Immature natural killer cell (primary cell): ENCODE data around the gene CFAP99. TPM values are rescaled to one million over a fixed set of nuclear protein-coding genes. Genes with fewer than 3 reads are reported as not detected.
"Not testable (repeated sequence)": the region's sequence is repeated elsewhere in the genome, so short reads cannot be mapped to it uniquely, and the experiment has no call there.

Experiments used
- DNase-seq, 3 donors: peaks; one replicate each; pipeline ENCODE4 v3.0.0; 2022; ENCODE audit warnings: mixed read lengths in 1 of 3
- H3K27ac Mint-ChIP-seq, 6 donors: one replicate each; pipeline ENCODE4 v1.8.0; 2020; ENCODE audit warnings: mixed read lengths in 6 of 6, mild to moderate bottlenecking in 5 of 6, inconsistent platforms in 4 of 6, moderate library complexity in 3 of 6
- H3K27me3 Mint-ChIP-seq, 3 donors: one replicate each; pipeline ENCODE4 v1.8.0; 2020 to 2021; ENCODE audit warnings: low read depth in 3 of 3, mild to moderate bottlenecking in 3 of 3, mixed read lengths in 3 of 3, moderate library complexity in 3 of 3, inconsistent platforms in 1 of 3
- H3K36me3 Mint-ChIP-seq, 3 donors: one replicate each; pipeline ENCODE4 v1.8.0; 2020; ENCODE audit warnings: mixed read lengths in 3 of 3, inconsistent platforms in 2 of 3, mild to moderate bottlenecking in 2 of 3
- H3K4me1 Mint-ChIP-seq, 2 donors: one replicate each; pipeline ENCODE4 v1.8.0; 2020; ENCODE audit warnings: inconsistent platforms in 2 of 2, mild to moderate bottlenecking in 2 of 2, mixed read lengths in 2 of 2, moderate library complexity in 1 of 2
- H3K4me3 Mint-ChIP-seq, 5 donors: one replicate each; pipeline ENCODE4 v1.8.0; 2020; ENCODE audit warnings: mild to moderate bottlenecking in 5 of 5, mixed read lengths in 5 of 5, inconsistent platforms in 3 of 5, moderate library complexity in 3 of 5
- H3K9me3 Mint-ChIP-seq, 6 donors: one replicate each; pipeline ENCODE4 v1.8.0; 2020; ENCODE audit warnings: mild to moderate bottlenecking in 6 of 6, mixed read lengths in 6 of 6, inconsistent platforms in 4 of 6, moderate library complexity in 3 of 6
- polyA plus RNA-seq, 3 donors: library from polyadenylated mRNA; unstranded; fragments of 300-500 nt; fragmentation: Illumina TruSeq; gene quantifications; one replicate each; pipeline ENCODE4 v1.2.3, GENCODE V29; 2021

CFAP99 gene
- polyA plus RNA-seq: not detected

DNA sequence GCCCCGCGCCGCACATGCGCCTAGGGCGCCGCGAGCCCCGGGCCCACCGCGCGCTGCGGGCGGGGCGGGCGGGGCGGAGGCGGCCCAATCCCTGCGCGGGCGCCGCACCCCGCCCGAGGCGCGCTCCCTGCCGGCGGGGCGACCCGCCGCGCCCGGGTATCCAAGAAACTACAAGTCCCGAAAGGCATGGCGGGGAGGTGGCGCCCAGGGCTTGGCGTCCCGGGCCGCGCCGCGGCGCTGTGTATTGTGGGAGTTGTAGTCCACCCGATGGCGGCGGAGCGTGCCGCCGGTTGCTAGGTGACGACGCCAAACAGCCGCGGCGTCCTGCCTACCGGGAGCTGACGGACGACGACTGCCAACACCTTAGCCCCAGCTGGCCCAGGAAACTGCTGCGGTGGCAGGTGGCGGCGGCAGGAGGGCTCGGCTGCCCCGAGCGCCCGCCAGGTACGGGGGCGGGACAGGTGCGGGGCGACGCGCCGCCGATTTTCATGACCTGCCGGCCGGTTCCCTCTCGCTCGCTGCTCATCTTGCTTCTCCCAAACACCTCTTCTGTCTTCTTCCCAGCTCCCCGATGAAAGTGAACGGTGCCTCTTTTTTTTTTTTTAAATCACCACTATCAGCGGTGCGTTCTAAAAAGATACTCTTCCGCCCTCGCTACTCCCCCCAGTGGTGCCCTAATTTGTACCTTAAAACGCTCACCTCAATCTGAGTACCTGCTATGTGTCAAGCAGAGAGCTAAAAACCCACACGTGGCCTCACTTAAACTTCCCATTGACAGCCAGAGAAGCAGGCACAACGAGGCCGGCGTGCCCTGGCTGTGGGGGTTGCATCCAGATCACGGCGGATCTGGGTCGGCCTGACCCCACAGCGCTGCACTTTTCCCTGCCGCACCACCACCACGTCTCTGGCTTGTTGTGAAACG is at the start of gene CFAP99:
Gene CFAP99 (plus strand): TSS at position 306 of the 922 bp plus-strand sequence.
- H3K36me3 Mint-ChIP-seq: no peaks in the 10 kb centered on the region
- H3K27me3 Mint-ChIP-seq: peaks cover 20 to 50% (median 32%) of the 10 kb centered on the region in 3 donors
- H3K9me3 Mint-ChIP-seq: no peaks in the 10 kb centered on the region
- peak within 1 kb of the TSS; percentile 89 to 99 (median 94) for H3K4me3 Mint-ChIP-seq
- peaks cover 45 to 47% of the 10 kb centered on the region in 2 donors for H3K4me1 Mint-ChIP-seq
- DNase-seq: peak; percentile 94 to 95 (median 95)
- peak within 1 kb of the TSS; percentile 90 to 98 (median 95) for H3K27ac Mint-ChIP-seq

DNA sequence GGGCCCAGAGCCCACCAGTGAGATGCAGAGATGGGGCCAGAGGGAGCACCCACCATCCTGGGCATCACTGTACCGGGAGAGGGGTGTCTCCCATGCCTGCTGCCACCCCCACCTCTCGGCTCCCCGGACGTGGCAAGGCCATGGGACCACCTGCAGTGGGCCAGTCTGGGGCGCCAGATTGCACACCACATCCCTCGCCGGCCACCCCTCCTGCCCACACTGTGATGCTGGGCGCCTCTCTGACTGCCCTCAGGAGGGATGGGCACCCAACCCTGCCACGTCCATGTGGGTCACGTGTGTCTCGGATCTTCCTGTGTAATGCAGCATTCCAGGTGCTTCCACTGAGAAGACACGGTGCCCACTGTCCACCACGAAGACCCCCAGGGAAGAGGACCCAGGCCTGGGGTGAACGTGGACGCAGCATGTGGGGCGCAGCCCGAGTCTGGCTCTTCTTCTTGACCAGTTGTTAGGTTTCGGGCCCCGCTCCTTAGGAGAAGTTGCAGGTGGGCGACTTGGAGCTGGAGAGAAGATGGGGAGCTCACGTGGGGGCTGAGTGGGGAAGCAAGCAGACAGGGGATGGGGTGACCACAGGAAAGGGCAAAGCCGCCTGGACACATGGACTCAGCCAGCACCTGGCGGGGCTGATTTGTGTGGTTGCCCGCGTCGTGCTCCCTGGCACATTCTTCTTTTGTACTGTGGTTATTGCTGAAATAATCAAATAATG is 48.0 kb upstream of the CFAP99 start:
- no peak overlapping the region for H3K27ac Mint-ChIP-seq
- H3K27me3 Mint-ChIP-seq: peaks cover 0 to 4% (median 1%) of the 10 kb centered on the region in 3 donors
- no peak overlapping the region for H3K4me3 Mint-ChIP-seq

DNA sequence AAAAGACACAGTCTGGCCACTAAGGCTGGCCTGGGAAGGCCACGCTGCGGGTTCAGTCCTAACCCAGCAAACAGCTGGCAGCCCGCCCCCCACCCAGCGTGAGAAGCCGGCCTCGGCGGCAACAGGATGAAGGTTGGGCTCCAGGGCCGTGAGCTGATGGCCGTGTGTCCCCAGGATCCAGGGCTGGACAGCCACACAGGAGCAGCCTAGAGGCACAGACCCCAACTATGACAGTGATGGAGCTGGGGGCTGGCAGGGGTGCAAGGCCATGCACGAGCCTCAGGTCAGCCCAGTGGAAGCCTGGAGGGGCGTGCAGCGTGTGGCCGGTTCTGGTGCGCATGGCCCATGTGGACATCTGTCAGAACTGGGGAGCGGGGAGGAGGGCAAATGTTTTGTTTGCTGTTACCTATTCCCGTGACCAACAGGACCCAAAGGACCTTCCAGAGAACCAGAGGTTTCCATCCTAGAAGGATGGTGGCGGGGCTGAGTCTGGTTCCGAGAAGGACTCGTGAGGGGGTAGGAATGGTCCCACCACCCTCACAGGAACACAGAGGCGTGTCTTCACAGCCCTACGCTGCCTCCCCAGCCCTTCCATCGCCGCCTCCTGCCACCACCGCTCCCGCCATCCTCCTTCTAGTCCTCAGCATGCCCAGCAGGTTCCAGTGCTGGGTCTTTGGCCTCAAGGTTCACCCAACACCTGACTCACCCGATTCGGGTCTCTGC is 46.8 kb upstream of the CFAP99 start:
- no peak overlapping the region for H3K27ac Mint-ChIP-seq
- H3K4me1 Mint-ChIP-seq: peaks cover 0 to under 1% of the 10 kb centered on the region in 2 donors
- no peak for DNase-seq
- peaks cover 3 to 19% (median 16%) of the 10 kb centered on the region in 3 donors for H3K36me3 Mint-ChIP-seq
- no peak overlapping the region for H3K4me3 Mint-ChIP-seq
- peaks cover 0 to 1% (median 0%) of the 10 kb centered on the region in 6 donors for H3K9me3 Mint-ChIP-seq
- H3K27me3 Mint-ChIP-seq: peaks cover 0 to 4% (median 1%) of the 10 kb centered on the region in 3 donors

More for the DNA sequence above, 48.0 kb upstream of the CFAP99 start:
- Mint-ChIP-seq H3K36me3 (peaks cover 3 to 19% (median 16%) of the 10 kb centered on the region in 3 donors), H3K4me1 (peaks cover 0 to 2% of the 10 kb centered on the region in 2 donors), H3K9me3 (peaks cover 0 to 1% (median 0%) of the 10 kb centered on the region in 6 donors)
- no peak for DNase-seq

DNA sequence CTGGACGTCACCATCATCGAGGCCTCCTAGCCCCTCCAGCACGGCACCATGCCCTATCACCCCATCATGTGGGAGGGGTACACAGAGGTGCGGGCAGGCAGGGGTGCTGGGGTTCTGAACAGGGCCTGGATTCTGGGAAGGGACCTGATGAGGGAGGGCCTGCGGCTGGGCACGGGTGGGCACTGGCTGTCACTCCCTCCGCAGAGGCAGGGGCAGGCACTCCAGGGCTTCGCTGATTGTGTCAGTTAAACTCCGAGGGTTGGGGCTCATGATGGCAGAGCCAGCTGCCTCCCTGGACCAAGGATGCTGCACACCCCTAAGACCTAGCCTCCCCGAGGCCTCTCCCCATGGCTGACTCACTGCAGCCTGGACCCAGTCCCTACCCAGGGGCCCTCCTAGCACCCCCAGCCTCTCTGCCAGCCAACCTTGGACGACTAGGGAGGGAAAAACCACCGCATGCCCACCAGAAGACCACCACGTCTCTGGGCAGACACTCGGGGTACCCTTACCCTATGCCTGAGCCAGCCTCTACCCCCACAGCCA is 46.2 kb upstream of the CFAP99 start:
- no peak overlapping the region for H3K27ac Mint-ChIP-seq
- H3K27me3 Mint-ChIP-seq: peaks cover 1 to 4% (median 2%) of the 10 kb centered on the region in 3 donors
- peaks cover 0 to 1% (median 0%) of the 10 kb centered on the region in 6 donors for H3K9me3 Mint-ChIP-seq
- H3K4me1 Mint-ChIP-seq: peaks cover 0 to 4% of the 10 kb centered on the region in 2 donors
- H3K4me3 Mint-ChIP-seq: no peak overlapping the region
- H3K36me3 Mint-ChIP-seq: peaks cover 3 to 22% (median 20%) of the 10 kb centered on the region in 3 donors
- no peak for DNase-seq

DNA sequence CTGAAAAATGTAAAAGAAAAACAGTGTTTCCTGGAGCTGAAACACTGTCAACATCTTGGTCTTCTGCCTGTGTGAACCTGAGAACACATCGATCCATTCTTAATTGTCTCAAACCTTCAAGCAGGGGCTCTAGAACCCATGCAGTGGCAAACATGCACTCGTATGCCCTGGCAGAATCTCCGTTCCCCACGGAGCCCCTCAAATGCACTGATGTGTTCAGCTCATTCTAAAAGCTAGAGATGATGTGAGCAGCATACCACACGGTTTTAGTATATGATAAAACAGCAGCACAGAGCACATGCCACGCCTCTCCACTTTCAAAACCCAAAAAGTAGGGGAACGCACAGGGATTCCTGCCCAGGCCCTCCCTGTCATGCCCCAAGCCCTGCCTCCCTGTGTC is 45.2 kb upstream of the CFAP99 start:
- DNase-seq: no peak
- Mint-ChIP-seq H3K9me3 (no peaks in the 10 kb centered on the region), H3K27ac (no peak overlapping the region), H3K36me3 (peaks cover 3 to 24% (median 23%) of the 10 kb centered on the region in 3 donors), H3K4me1 (peaks cover 1 to 6% of the 10 kb centered on the region in 2 donors), H3K27me3 (peaks cover 1 to 4% (median 2%) of the 10 kb centered on the region in 3 donors), H3K4me3 (no peak overlapping the region)

DNA sequence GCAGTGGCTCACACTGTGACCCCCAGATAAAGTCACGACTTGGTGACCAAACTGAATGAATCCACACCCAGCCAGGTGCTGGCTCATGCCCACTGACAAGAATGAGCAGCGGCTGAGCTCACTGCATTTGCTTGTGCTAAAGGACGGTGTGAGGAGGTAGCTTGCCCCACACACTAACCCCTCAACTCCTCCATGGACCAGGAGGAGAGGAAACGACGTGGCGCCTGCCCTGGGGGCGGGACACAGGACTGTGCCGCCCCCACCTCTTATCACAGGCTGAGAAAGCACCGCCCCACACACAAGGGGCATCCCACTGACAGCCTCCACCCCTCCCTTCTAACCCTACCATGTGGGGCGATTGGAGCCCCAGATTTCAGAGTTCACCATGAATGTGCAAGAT is 43.3 kb upstream of the CFAP99 start:
- Mint-ChIP-seq H3K27me3 (peaks cover 1 to 5% (median 2%) of the 10 kb centered on the region in 3 donors), H3K4me3 (no peak overlapping the region), H3K36me3 (peaks cover 3 to 16% (median 15%) of the 10 kb centered on the region in 3 donors), H3K27ac (peak overlapping the region in 1 of 6 donors; percentile 21), H3K4me1 (peaks cover 3 to 6% of the 10 kb centered on the region in 2 donors), H3K9me3 (no peaks in the 10 kb centered on the region)
- no peak for DNase-seq

DNA sequence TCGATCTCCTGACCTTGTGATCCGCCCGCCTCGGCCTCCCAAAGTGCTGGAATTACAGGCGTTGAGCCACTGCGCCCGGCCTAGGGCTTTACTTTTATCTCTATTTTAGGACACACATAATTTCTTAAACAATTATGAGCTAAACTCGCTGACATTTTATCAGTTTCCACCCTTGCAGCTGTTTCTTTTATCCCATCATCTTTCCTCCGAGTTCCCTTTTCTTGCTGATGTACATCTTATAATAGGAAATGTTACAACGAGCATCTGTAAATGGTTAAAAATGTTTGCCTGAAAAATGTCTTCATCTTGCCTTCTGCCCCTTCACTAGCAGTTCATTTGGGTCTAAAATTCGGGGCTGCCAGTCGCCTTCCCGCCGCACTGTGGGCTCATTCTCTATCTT is 41.5 kb upstream of the CFAP99 start:
- Mint-ChIP-seq H3K27me3 (peaks cover 2 to 5% (median 2%) of the 10 kb centered on the region in 3 donors), H3K27ac (peak overlapping the region in 2 of 6 donors; percentile 24 to 69), H3K36me3 (peaks cover 5 to 13% (median 11%) of the 10 kb centered on the region in 3 donors), H3K4me3 (no peak overlapping the region), H3K4me1 (peaks cover 3 to 6% of the 10 kb centered on the region in 2 donors), H3K9me3 (no peaks in the 10 kb centered on the region)
- DNase-seq: no peak

DNA sequence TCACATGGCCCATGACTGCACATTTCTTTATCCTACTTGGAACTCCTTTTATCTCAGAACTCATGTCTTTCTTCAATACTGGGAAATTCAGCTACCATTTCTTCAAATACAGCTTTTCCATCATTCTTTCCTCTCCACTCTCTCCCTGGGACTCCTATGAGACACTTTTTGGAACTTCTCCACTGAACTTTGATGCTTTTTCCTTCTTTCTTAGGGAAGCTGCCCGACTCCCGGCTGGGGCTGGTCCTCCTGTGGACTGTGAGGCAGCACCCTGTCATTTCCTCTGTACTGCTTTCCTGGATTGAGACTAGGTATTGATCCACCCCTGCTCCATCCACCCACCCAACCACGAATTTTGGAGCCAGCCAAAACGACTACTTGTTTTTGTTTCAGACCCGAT is 40.4 kb upstream of the CFAP99 start:
- H3K9me3 Mint-ChIP-seq: no peaks in the 10 kb centered on the region
- peaks cover 8 to 10% of the 10 kb centered on the region in 2 donors for H3K4me1 Mint-ChIP-seq
- peaks cover 2 to 5% (median 2%) of the 10 kb centered on the region in 3 donors for H3K27me3 Mint-ChIP-seq
- no peak for DNase-seq
- peak overlapping the region in 2 of 6 donors; percentile 7 to 19 for H3K27ac Mint-ChIP-seq
- H3K4me3 Mint-ChIP-seq: no peak overlapping the region
- H3K36me3 Mint-ChIP-seq: peaks cover 5 to 13% (median 11%) of the 10 kb centered on the region in 3 donors

DNA sequence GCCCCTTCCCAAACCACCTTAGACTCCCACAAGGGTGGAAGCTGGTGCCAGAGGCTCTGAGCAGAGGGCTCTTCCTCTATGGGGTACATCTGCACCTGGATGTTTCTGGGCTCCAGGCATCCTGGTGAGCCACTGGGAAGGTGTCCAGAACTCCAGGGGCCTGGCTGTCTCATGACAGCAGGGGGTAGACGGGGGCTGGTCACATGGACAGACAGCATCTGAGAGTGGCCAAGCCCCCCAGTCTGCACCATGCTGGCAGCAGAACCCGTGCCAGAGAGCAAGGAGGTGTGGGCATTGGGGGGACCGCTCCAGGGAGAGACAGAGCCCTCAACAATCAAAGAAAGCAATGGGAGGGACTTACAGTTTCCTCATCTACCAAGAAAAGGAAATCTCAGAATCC is 39.9 kb upstream of the CFAP99 start:
- H3K4me3 Mint-ChIP-seq: no peak overlapping the region
- H3K9me3 Mint-ChIP-seq: no peaks in the 10 kb centered on the region
- no peak for DNase-seq
- peaks cover 13 to 14% of the 10 kb centered on the region in 2 donors for H3K4me1 Mint-ChIP-seq
- peak overlapping the region in 1 of 6 donors; percentile 7 for H3K27ac Mint-ChIP-seq
- peaks cover 4 to 11% (median 10%) of the 10 kb centered on the region in 3 donors for H3K36me3 Mint-ChIP-seq
- H3K27me3 Mint-ChIP-seq: peaks cover 2 to 5% (median 3%) of the 10 kb centered on the region in 3 donors

DNA sequence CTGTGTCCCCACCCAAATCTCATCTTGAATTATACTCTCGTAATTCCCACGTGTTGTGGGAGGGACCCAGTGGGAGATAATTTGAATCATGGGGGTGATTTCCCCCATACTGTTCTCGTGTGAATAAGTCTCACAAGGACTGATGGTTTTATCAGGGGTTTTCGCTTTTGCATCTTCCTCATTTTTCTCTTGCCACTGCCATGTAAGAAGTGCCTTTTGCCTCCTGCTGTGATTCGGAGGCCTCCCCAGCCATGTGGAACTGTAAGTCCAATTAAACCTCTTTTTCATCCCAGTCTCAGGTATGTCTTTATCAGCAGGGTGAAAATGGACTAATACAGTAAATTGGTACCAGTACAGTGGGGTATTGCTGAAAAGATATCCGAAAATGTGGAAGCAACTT is 38.2 kb upstream of the CFAP99 start:
- DNase-seq, H3K9me3 Mint-ChIP-seq, H3K27me3 Mint-ChIP-seq, H3K4me3 Mint-ChIP-seq: not testable (repeated sequence)
- Mint-ChIP-seq H3K4me1 (peaks cover 13 to 19% of the 10 kb centered on the region in 2 donors), H3K36me3 (peaks cover 2 to 11% (median 10%) of the 10 kb centered on the region in 3 donors), H3K27ac (peak overlapping the region in 1 of 6 donors; percentile 10)

DNA sequence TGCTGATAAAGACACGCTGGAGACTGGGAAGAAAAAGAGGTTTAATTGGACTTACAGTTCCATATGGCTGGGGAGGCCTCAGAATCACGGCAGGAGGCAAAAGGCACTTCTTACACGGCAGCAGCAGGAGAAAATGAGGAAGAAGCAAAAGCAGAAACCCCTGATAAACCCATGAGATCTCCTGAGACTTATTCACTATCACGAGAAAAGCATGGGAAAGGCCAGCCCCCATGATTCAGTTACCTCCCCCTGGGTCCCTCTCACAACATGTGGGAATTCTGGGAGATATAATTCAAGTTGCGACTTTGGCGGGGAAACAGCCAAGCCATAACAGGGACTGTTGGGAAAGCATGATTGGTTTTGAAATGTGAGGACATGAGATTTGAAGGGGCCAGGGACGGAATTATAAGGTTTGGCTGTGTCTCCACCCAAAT is 36.0 kb upstream of the CFAP99 start:
- not testable (repeated sequence) for DNase-seq, H3K36me3 Mint-ChIP-seq, H3K9me3 Mint-ChIP-seq, H3K4me3 Mint-ChIP-seq, H3K27me3 Mint-ChIP-seq
- peak overlapping the region in 2 of 6 donors; percentile 4 to 12 for H3K27ac Mint-ChIP-seq
- H3K4me1 Mint-ChIP-seq: peaks cover 6 to 21% of the 10 kb centered on the region in 2 donors

DNA sequence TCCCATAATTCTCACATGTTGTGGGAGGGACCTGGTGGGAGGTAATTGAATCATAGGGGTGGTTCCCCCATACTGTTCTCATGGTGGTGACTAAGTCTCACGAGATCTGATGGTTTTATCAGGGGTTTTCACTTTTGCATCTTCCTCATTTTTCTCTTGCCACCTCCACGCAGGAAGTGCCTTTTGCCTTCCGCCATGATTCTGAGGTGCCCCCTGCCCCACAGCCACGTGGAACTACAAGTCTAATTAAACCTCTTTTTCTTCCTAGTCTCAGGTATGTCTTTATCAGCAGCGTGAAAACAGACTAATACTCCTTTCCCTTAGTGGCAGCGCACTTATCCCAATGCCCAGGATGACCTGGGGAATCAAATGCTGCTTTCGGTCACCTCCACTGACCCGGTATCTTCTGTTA is 35.5 kb upstream of the CFAP99 start:
- not testable (repeated sequence) for H3K4me3 Mint-ChIP-seq, H3K36me3 Mint-ChIP-seq, DNase-seq, H3K27me3 Mint-ChIP-seq, H3K27ac Mint-ChIP-seq, H3K9me3 Mint-ChIP-seq
- H3K4me1 Mint-ChIP-seq: peaks cover 10 to 25% of the 10 kb centered on the region in 2 donors

DNA sequence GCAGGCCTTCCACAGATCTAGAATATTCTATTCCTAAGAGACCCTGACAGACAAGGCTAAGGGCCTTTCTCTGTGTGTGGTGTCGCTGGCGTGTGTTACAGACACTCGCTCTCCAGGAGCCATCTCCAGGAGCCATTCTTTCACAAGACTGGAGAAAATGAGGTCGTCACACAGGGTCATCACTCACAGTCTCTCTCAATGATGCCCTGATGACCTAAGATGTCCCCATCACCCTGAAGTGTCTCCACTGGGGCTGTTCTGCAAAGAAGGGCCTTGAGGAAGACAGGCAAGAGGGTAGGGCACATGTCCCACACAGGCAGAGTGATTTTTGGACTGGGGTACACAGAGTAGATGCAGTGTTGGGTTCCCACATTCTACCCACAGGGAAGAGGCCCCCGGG is 35.0 kb upstream of the CFAP99 start:
- Mint-ChIP-seq H3K4me1 (peaks cover 16 to 28% of the 10 kb centered on the region in 2 donors), H3K27me3 (peaks cover 3 to 6% (median 3%) of the 10 kb centered on the region in 3 donors), H3K9me3 (no peaks in the 10 kb centered on the region), H3K4me3 (no peak overlapping the region), H3K27ac (peak overlapping the region in 1 of 6 donors; percentile 36), H3K36me3 (peaks cover 2 to 5% (median 4%) of the 10 kb centered on the region in 3 donors)
- no peak for DNase-seq
